ENCODE measurements around the gene NRXN3.

The NRXN3 gene

DNA sequence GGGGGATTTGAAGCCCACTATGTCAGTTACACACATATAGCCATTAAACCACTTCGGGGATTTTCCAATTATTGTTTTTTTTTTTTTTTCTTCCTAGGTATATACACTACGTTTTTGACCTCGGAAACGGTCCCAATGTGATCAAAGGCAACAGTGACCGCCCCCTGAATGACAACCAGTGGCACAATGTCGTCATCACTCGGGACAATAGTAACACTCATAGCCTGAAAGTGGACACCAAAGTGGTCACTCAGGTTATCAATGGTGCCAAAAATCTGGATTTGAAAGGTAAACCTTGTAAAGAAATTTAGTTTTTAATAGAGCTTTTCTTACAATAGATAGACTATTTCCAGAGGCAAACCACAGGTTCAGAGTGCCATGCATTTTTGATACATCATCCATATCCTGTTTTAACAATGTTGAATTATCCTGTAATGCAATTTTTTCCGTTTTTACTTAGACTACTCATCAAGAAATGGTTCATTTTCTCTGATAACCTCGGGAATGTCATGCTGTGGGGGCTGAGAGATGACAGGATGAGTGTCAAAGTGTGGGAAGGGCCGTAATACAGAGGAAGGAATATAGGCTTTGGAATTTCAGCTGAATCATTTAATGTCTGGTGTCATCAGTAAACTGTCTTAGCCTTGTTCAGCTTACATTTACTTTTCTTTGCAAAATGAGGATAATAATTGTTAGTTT lies 797.1 kb downstream of the NRXN3 start:
- H3K4me1 ChIP-seq (ENCODE audit: control insufficient read depth, insufficient read depth, low read length): peaks cover 3% of the 10 kb centered on the region; the same call in 1 of the 2 replicates
- H3K4me3 ChIP-seq (ENCODE audit: low read depth, low read length): no peak overlapping the region
- no peak overlapping the region for H3K27ac ChIP-seq (ENCODE audit: low read depth, low read length)
- H3K9ac ChIP-seq (ENCODE audit: low read depth, low read length): no peak overlapping the region
- no peaks in the 10 kb centered on the region for H3K9me3 ChIP-seq (ENCODE audit: control insufficient read depth, insufficient read depth, low read length)
- H3K36me3 ChIP-seq (ENCODE audit: control insufficient read depth, insufficient read depth, low read length): no peaks in the 10 kb centered on the region
- no peaks in the 10 kb centered on the region for H3K27me3 ChIP-seq (ENCODE audit: control insufficient read depth, insufficient read depth, low read length)

GRCh38 chr14:78968265-78968664 lies 798.1 kb downstream of the NRXN3 start:
- Histone ChIP-seq H3K9ac (ENCODE audit: low read depth, low read length) (no peak overlapping the region), H3K4me3 (ENCODE audit: low read depth, low read length) (no peak overlapping the region), H3K9me3 (ENCODE audit: control insufficient read depth, insufficient read depth, low read length) (no peaks in the 10 kb centered on the region), H3K27ac (ENCODE audit: low read depth, low read length) (no peak overlapping the region), H3K36me3 (ENCODE audit: control insufficient read depth, insufficient read depth, low read length) (no peaks in the 10 kb centered on the region), H3K4me1 (ENCODE audit: control insufficient read depth, insufficient read depth, low read length) (peaks cover 3% of the 10 kb centered on the region; the same call in 1 of the 2 replicates), H3K27me3 (ENCODE audit: control insufficient read depth, insufficient read depth, low read length) (no peaks in the 10 kb centered on the region)

GRCh38 chr14:78970677-78971076 lies 800.5 kb downstream of the NRXN3 start:
- Histone ChIP-seq H3K27me3 (ENCODE audit: control insufficient read depth, insufficient read depth, low read length) (no peaks in the 10 kb centered on the region), H3K27ac (ENCODE audit: low read depth, low read length) (no peak overlapping the region), H3K9me3 (ENCODE audit: control insufficient read depth, insufficient read depth, low read length) (no peaks in the 10 kb centered on the region), H3K9ac (ENCODE audit: low read depth, low read length) (no peak overlapping the region), H3K36me3 (ENCODE audit: control insufficient read depth, insufficient read depth, low read length) (no peaks in the 10 kb centered on the region), H3K4me3 (ENCODE audit: low read depth, low read length) (no peak overlapping the region), H3K4me1 (ENCODE audit: control insufficient read depth, insufficient read depth, low read length) (peaks cover 3% of the 10 kb centered on the region; the same call in 1 of the 2 replicates)

DNA sequence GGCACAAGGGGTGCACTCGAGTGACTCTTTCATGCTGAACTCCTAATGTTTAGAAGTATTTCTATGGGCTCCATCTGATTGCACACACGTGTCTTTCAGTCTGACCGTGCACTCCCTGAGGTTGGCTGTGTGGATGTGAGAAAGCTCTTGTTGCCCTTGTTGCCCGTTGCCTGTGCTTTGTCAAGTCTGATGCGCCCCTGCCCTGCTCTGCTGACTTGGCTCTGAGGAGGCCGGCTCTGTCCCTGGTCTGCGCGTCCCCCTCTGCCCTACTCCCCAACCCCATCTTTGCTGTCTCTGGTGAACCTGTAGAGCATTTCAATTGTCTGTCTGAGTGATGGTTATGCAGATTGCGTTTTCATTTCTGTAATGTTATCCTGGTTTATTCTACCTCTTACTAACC lies 802.3 kb downstream of the NRXN3 start:
- no peak overlapping the region for H3K9ac ChIP-seq (ENCODE audit: low read depth, low read length)
- no peak overlapping the region for H3K4me3 ChIP-seq (ENCODE audit: low read depth, low read length)
- H3K4me1 ChIP-seq (ENCODE audit: control insufficient read depth, insufficient read depth, low read length): peaks cover 3% of the 10 kb centered on the region; the same call in 1 of the 2 replicates
- no peaks in the 10 kb centered on the region for H3K27me3 ChIP-seq (ENCODE audit: control insufficient read depth, insufficient read depth, low read length)
- H3K36me3 ChIP-seq (ENCODE audit: control insufficient read depth, insufficient read depth, low read length): no peaks in the 10 kb centered on the region
- H3K27ac ChIP-seq (ENCODE audit: low read depth, low read length): no peak overlapping the region
- no peaks in the 10 kb centered on the region for H3K9me3 ChIP-seq (ENCODE audit: control insufficient read depth, insufficient read depth, low read length)

- Histone ChIP-seq H3K27me3 (ENCODE audit: control insufficient read depth, insufficient read depth, low read length) (no peaks in the 10 kb centered on the region), H3K4me3 (ENCODE audit: low read depth, low read length) (no peak overlapping the region), H3K9ac (ENCODE audit: low read depth, low read length) (no peak overlapping the region), H3K27ac (ENCODE audit: low read depth, low read length) (no peak overlapping the region), H3K36me3 (ENCODE audit: control insufficient read depth, insufficient read depth, low read length) (no peaks in the 10 kb centered on the region), H3K9me3 (ENCODE audit: control insufficient read depth, insufficient read depth, low read length) (no peaks in the 10 kb centered on the region), H3K4me1 (ENCODE audit: control insufficient read depth, insufficient read depth, low read length) (no peaks in the 10 kb centered on the region)
Measured at GRCh38 chr14:78974691-78975090, 804.5 kb downstream of the NRXN3 start.

GRCh38 chr14:78975734-78976133 lies 805.6 kb downstream of the NRXN3 start:
- H3K27me3 ChIP-seq (ENCODE audit: control insufficient read depth, insufficient read depth, low read length): no peaks in the 10 kb centered on the region
- H3K27ac ChIP-seq (ENCODE audit: low read depth, low read length): no peak overlapping the region
- no peaks in the 10 kb centered on the region for H3K36me3 ChIP-seq (ENCODE audit: control insufficient read depth, insufficient read depth, low read length)
- H3K4me3 ChIP-seq (ENCODE audit: low read depth, low read length): no peak overlapping the region
- H3K9ac ChIP-seq (ENCODE audit: low read depth, low read length): no peak overlapping the region
- no peaks in the 10 kb centered on the region for H3K4me1 ChIP-seq (ENCODE audit: control insufficient read depth, insufficient read depth, low read length)
- no peaks in the 10 kb centered on the region for H3K9me3 ChIP-seq (ENCODE audit: control insufficient read depth, insufficient read depth, low read length)

GRCh38 chr14:78978896-78979295 lies 808.7 kb downstream of the NRXN3 start:
- no peaks in the 10 kb centered on the region for H3K9me3 ChIP-seq (ENCODE audit: control insufficient read depth, insufficient read depth, low read length)

GRCh38 chr14:78982551-78982950 lies 812.4 kb downstream of the NRXN3 start:
- Histone ChIP-seq H3K9me3 (ENCODE audit: control insufficient read depth, insufficient read depth, low read length) (no peaks in the 10 kb centered on the region), H3K27me3 (ENCODE audit: control insufficient read depth, insufficient read depth, low read length) (peaks cover 34% of the 10 kb centered on the region)

More at GRCh38 chr14:78978896-78979295, 808.7 kb downstream of the NRXN3 start:
- no peaks in the 10 kb centered on the region for H3K36me3 ChIP-seq (ENCODE audit: control insufficient read depth, insufficient read depth, low read length)
- no peak overlapping the region for H3K9ac ChIP-seq (ENCODE audit: low read depth, low read length)
- H3K27ac ChIP-seq (ENCODE audit: low read depth, low read length): no peak overlapping the region
- H3K4me3 ChIP-seq (ENCODE audit: low read depth, low read length): no peak overlapping the region
- peaks cover 2% of the 10 kb centered on the region; the same call in 1 of the 2 replicates for H3K4me1 ChIP-seq (ENCODE audit: control insufficient read depth, insufficient read depth, low read length)
- peaks cover 1% of the 10 kb centered on the region; the same call in 1 of the 2 replicates for H3K27me3 ChIP-seq (ENCODE audit: control insufficient read depth, insufficient read depth, low read length)

GRCh38 chr14:78983126-78983525 lies 813.0 kb downstream of the NRXN3 start:
- Histone ChIP-seq H3K9ac (ENCODE audit: low read depth, low read length) (no peak overlapping the region), H3K27ac (ENCODE audit: low read depth, low read length) (no peak overlapping the region), H3K36me3 (ENCODE audit: control insufficient read depth, insufficient read depth, low read length) (no peaks in the 10 kb centered on the region), H3K9me3 (ENCODE audit: control insufficient read depth, insufficient read depth, low read length) (no peaks in the 10 kb centered on the region), H3K4me3 (ENCODE audit: low read depth, low read length) (no peak overlapping the region), H3K27me3 (ENCODE audit: control insufficient read depth, insufficient read depth, low read length) (peaks cover 40% of the 10 kb centered on the region), H3K4me1 (ENCODE audit: control insufficient read depth, insufficient read depth, low read length) (peaks cover 40% of the 10 kb centered on the region)

More at GRCh38 chr14:78982551-78982950, 812.4 kb downstream of the NRXN3 start:
- H3K27ac ChIP-seq (ENCODE audit: low read depth, low read length): no peak overlapping the region
- no peak overlapping the region for H3K9ac ChIP-seq (ENCODE audit: low read depth, low read length)
- H3K4me1 ChIP-seq (ENCODE audit: control insufficient read depth, insufficient read depth, low read length): peaks cover 34% of the 10 kb centered on the region
- H3K4me3 ChIP-seq (ENCODE audit: low read depth, low read length): no peak overlapping the region
- no peaks in the 10 kb centered on the region for H3K36me3 ChIP-seq (ENCODE audit: control insufficient read depth, insufficient read depth, low read length)

DNA sequence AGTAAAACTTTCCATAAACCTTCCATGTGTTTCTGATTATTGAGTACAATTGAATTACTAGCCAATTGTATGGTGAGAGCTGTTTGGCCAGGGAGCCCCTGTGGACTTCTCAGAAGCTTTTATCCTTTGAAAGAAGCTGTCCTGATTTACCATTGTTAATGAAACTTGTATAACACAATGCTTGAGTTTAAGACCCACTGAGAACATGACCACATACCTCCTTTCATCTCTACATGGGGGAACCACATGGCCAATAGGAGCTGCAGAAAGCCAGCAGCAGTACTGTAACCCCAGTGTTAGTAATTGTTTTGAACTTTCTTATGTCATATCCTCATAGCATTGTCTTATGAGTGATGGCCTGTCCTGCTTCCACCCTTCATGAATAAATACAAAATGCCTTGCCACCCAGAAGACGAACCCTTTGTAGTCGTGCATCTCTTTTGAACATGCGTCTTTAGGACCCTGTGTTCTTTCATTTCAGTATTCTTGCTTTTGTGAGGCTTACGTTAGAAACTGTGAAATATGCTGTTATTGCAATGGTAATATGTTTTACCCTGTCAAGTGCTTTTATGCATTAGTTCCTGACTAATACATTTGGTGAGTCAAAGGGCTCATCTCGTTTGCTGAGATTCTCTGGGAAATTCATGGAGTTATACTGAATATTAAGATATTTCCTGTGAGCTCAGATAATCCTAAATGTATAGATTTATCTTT lies 815.7 kb downstream of the NRXN3 start:
- H3K27ac ChIP-seq (ENCODE audit: low read depth, low read length): peak overlapping the region; percentile 83
- peaks cover 43% of the 10 kb centered on the region for H3K27me3 ChIP-seq (ENCODE audit: control insufficient read depth, insufficient read depth, low read length)
- H3K36me3 ChIP-seq (ENCODE audit: control insufficient read depth, insufficient read depth, low read length): no peaks in the 10 kb centered on the region
- no peaks in the 10 kb centered on the region for H3K9me3 ChIP-seq (ENCODE audit: control insufficient read depth, insufficient read depth, low read length)
- H3K9ac ChIP-seq (ENCODE audit: low read depth, low read length): no peak overlapping the region
- H3K4me1 ChIP-seq (ENCODE audit: control insufficient read depth, insufficient read depth, low read length): peaks cover 42% of the 10 kb centered on the region
- peak overlapping the region; percentile 32; the same call in 1 of the 2 replicates for H3K4me3 ChIP-seq (ENCODE audit: low read depth, low read length)

DNA sequence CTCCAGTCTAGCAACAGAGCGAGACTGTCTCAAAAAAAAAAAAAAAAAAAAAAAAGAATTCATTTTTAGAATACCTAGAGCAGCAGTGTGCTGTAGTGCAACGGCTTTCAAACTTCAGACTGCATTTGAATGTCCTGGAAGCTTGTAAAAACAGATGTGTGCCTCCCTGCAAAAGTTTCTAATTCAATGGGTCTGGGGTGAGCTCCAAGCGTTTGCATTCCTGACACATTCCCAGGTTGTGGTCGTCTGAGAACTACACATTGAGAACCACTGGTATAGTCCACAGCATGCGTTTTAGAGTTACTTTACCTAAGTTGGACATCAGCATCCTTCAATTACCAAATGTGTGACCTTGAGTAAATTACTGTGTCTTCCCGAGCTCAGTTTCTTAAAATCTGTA lies 816.8 kb downstream of the NRXN3 start:
- Histone ChIP-seq H3K27me3 (ENCODE audit: control insufficient read depth, insufficient read depth, low read length) (peaks cover 43% of the 10 kb centered on the region), H3K27ac (ENCODE audit: low read depth, low read length) (peak overlapping the region; percentile 48)

More for the DNA sequence above, 816.8 kb downstream of the NRXN3 start:
- H3K9me3 ChIP-seq (ENCODE audit: control insufficient read depth, insufficient read depth, low read length): no peaks in the 10 kb centered on the region
- no peaks in the 10 kb centered on the region for H3K36me3 ChIP-seq (ENCODE audit: control insufficient read depth, insufficient read depth, low read length)
- no peak overlapping the region for H3K4me3 ChIP-seq (ENCODE audit: low read depth, low read length)
- H3K4me1 ChIP-seq (ENCODE audit: control insufficient read depth, insufficient read depth, low read length): peaks cover 42% of the 10 kb centered on the region
- H3K9ac ChIP-seq (ENCODE audit: low read depth, low read length): no peak overlapping the region

Data from HUES48 (cell line).